Islet precursor cell (in vitro differentiated cells): ENCODE data around the gene ATOH8.
A peak's percentile ranks its signal among the peaks of the same experiment; 100 is the strongest.
"Not testable (repeated sequence)": the region's sequence is repeated elsewhere in the genome, so short reads cannot be mapped to it uniquely, and the experiment has no call there.

Experiments
- DNase-seq: peaks from one replicate; pipeline ENCODE4 v3.0.0-alpha.2; 2018

Gene ATOH8

DNA sequence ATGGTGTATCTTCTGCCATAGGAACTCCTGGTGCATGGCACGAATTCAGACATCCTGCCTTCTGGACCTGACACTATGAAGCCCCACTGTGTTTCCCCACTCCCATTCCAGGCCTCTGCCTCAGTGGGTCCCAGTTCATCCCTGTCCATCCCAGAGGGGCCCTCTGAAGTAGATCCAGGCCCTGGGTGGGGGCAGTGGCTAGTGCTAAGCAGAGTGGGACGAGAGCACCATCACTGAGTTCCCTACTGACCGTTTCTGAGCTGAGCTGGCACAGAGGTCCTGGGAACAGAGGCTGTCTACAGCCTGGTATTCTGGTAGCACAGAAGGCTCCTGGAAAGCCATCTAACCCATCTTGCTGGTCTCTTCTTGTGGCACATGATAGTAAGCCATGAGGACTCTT lies 54.0 kb downstream of the ATOH8 start:
- no peak for DNase-seq

DNA sequence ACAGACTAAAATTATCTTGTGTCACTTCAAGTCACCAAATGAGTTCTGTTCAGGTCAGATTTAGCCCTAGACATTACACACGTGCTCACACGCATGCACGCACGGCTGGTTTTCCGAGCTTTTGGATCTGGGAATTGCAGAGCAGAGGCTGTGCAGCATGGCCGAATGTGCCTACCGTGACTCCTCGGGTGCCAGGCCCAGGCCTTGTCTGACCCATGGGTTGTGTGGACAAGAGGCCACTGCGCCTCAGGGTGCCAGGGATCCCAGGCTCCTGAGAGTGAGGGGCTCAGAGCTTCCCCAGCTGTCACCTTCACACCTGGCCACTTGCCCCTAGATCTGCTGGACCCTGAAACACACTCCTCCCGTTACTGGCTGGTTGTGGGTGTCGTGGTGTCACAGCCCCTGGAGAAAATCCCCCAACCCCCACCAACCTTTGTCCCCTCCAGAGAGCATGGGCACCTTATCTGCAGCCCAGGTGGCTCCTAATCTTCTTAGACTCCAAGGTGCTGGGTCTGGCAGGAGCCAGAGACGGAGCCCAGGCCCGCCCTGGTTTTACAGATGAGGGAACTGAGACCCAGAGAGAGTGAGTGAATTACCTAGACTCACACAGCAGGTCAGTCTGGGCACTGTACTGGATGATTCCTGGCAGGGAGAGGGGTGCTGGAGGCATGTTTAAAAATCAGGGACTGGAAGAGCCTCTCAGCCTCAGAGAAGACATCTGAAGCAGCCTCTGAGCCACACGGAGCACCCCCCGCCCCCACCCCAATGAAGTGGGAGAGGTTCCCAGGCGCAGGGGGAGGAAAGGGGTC lies 56.8 kb downstream of the ATOH8 start:
- DNase-seq = peak; percentile 54

DNA sequence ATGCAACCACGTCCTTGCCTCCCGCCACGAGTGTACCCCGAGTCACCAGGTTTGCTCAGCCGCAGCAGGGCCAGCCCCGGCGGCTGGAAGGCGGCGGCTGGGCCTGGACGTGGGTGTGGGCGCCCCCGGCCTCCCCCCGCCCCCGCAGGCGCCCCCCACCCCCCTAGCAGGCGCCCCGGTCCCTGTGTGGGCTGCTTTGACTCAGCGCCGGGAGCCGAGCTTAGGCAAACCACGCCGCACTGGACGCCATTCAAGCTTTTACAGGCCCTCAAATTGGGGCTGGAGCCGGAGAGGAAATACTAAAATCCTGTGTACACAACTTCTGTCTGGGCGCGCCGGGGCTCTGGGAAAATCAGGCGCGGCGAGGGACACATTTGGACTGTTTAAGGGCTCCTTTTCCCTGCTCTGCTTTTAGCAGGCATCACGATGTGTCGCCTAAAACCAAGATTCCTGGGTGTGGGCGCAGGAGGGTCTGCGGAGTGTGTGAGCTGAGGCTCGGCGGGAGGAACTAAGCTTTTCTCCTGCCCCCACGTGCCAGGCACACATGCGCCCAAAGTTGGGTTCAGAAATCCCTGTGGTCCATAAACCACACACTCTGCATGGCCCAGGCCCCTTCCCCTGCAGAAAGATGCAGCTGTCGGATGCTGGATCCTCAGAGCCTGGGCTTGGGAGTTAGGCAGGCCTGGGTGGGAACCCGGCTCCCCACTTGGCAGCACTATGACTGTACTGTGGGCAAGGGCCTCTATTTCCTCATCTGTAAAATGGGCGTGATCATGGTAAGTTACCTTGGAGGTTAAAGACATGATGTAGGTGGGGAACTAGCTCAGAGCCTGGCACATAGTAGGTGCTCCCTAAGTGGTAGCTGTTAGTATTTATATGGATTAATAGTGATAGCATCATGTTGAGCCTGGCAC lies 57.6 kb downstream of the ATOH8 start:
- no peak for DNase-seq

DNA sequence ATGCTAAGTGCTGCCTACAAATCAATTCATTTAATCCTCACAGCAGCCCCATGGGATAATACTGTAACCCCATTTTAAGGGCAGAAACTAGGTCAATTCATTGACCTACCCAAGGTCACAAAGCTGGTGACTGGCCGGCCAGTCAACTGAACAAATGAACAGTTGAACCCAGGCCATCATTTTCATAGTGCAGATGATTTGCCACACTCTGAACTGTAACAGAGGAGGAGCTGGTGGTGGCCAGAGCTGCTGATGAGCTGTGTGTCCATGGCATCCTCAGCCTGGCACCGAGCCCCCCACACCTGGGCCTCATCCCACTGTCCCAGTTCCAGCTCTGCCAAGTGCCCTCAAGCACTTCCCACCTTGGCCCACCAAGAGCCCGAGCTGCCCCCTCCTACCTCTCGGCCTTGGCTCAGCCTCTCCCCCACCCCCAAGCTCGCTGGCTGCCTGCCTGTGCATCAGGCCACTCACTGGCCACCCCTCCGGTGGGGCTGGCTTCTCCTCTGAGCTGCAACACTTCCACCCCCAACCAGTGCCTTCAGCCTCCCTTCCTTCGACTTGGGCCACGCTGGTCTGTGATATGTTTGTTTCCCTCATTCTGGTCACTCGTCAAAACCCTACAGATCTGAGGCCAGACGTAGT lies 58.4 kb downstream of the ATOH8 start:
- no peak for DNase-seq

DNA sequence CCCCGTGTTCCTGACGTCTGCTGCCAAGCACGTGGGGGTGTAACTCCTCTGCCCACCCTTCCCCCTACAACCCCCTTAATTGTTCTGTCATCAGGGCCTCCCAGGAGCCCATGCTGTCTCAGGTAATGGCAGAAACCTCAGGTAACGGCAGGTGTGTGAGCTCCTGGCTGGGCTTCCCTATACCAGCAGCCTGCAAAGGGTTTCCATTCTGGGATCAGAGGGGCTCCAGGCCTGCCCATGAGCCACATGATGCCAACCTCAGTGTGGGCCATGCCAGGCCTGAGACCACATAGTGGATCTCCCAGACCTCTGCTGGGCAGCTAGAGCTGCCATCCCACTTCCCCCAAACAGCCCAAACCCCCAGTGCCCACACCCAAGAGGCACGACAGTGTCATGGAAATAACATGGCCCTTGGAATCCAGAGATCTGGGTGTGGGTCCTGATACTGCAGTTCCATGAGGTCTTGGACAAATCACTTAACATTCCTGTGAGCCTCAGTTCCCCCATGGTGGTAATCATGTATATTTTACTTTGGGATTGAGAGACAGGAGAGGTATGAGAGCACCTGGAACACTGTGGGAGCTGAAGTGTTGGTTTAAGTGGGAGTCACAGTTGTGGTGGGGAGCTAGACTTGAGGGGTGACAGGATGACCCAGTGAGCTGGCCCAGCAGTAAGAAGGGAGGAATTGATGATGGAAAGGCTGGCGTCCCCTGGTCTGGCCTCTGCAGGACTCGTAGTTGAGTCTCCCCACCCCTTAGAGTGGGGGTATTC lies 59.6 kb downstream of the ATOH8 start:
- no peak for DNase-seq

DNA sequence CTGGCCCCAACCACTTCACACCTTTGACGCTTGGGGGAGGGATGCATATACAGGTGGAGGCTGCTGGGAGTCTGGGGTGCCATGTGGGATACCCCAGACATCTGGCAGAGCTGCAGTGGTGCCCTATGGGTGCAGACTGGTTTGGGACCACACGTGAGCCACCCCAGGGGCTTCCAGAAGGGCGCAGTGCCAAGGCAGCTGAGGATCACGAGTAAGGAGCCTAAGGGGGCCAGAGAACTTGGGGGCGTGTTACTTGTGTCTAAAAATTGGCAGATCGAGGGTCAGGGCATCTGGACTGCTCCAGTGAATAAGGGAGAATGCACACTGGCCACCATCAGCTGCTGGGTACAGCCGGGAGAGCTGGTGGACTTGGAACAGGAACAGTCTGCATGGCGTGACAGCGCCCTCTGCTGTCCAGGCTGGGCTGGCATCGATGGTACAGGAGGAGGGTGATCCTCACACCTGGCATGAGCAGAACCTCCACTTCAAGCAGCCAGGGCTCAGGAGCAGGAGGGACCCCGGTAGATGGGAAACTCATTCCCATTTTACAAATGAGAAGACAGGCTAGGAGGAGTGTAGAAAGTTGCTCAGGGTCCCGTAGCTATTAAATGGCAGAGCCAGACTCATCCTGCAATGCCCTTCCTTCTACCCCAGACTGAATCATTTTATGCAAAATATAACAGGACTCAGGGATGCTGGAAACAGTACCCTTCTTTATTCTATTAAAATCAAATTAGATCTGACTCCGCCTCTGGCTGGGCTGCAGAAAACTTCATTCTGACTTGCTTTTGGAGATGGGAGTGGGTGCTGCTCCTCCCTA lies 60.4 kb downstream of the ATOH8 start:
- DNase-seq = peak; percentile 93

DNA sequence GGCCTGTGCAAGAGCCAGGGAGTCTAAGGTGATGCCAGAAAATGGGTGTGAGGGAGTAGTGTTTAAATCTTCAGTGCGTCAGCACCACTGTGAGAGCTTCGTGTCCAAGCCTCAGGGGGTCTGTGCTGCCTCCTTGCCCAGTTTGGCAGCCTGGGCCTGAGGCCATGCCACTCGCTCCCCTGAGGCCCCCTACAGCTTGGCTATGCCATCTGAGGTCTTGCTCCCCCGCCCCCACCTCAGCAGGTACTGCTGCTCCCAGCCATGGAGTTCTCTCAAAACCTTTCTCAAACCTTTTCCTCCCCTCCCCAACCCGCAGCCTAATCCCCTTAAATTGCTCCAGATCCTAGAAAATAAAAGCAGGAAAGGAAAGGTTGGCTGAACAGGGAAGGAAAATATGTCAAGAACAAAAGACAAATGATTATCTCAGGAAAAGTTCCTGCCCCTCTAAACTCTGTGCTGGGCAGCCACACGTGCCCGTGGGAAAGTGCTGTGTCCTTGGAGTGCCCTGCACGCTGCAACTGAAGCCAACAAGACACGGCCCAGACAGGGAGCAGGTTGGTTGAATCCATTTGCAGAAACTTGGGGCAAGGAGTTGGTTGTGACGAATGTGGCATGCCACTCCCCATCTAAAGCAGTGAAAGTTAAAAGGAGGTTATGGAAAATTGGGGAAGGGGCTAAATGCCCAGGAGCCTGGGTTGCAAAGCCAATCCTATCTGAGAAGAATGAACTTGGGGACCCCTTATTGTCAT lies 61.2 kb downstream of the ATOH8 start:
- DNase-seq = no peak

DNA sequence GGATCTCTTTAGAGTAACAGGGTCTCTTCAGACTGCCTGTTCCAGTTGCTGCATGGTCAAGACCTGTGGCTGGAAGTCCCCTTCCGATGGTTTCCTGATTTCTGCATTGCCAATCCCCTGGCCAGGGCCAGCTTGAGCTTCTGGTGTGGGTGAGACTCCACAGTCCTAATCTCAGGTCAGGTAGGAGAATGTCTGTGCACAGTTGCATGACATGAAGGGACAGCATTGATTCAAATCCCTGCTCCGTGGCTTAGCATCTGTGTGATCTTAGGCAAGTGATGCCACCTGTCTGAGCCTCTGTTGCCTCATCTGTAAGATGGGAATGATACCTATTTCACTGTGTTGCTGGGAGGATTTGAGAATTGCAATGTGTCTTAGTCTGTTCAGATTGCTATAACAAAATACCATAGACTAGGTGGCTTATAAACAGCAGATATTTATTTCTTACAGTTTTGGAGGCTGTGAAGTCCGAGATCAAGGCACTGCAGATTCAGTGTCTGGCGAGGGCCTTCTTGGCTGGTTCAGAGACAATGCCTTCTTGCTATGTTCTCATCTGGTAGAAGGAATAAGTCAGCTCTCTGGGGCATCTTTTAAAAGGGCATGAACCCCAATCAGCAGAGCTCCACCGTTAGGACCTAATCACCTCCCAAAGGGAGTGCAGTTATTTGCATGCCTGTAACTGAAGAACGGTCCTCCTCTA lies 66.2 kb downstream of the ATOH8 start:
- DNase-seq = no peak

DNA sequence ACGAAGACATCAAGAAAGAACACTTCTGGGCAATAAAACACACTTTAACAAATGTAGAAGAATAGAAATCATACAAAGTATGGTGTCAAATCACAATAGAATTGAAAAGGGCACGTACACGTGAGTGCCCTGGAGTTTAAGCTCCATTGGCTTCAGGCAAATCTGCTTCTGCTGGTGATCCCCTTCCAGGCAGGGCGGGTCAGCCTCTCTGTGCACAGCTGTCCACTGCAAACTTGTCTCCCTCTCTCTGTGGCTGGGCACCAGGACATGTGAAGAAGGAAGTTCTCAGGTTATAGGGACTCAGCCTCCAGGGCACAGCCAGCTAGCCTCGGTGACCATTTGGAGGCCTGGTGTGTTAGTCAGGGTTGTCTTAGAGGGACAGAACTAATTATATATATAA lies 69.0 kb downstream of the ATOH8 start:
- DNase-seq = no peak

DNA sequence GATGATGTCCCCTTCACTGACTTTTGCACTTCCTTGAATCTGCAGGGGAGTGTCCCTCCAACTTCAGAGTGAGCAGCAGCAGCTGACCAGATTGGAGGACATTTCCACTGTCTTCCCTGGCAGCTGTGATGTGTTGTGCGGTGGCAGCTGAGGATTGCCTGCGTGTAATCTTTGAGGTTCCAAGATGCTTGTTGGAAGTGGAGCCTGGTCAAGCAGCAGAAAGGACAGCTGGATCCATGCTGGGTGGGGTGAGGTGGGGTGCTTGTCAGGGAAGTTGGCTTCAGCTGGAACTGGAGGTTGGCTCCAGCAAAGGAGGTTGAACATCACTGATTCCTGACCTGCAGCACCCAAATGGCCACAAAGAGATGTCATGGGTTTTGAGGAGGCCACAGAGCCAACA lies 70.2 kb downstream of the ATOH8 start:
- no peak for DNase-seq

DNA sequence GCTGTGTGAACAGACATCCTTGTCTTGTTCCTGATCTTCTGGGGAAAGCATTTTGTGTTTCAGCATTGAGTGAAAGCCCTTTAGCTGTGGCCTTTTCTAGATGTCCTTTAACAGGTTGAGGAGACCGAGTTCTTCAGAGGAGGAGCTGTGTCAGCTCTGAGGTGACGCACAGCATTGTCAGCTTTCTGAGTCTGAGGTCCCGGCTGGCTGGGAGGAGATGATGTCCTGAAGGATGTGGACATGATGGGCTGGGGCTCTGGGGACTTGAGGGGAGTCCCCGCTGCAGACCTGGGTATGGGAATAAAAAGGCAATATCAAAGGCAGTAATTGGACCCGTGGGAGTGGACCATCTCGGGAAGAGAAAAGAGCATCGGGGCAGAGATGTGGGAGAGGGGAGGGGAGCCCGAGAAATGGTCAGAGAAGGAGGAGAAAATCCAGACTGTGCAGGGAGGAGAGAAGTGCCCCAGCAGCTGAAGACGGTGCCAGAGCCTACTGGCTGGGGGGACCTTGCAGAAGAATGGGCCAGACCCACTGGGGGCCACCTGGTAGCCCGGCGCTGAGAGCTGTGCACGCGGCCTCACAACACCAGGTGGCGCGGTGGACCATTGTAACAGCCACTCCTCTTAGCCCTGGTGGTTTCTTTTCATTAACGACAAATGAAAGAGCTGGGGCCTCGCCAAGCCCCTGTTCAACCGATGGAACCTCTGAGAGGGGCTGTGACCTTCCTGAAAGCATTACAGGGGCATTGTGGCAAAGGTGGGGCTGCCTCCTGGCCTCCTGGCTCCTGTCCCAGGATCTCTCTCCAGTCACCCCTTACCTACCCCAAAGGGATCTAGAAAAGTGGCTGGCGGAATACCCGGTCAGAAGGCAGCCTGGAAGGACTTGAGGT lies 73.4 kb downstream of the ATOH8 start:
- DNase-seq = peak; percentile 85

DNA sequence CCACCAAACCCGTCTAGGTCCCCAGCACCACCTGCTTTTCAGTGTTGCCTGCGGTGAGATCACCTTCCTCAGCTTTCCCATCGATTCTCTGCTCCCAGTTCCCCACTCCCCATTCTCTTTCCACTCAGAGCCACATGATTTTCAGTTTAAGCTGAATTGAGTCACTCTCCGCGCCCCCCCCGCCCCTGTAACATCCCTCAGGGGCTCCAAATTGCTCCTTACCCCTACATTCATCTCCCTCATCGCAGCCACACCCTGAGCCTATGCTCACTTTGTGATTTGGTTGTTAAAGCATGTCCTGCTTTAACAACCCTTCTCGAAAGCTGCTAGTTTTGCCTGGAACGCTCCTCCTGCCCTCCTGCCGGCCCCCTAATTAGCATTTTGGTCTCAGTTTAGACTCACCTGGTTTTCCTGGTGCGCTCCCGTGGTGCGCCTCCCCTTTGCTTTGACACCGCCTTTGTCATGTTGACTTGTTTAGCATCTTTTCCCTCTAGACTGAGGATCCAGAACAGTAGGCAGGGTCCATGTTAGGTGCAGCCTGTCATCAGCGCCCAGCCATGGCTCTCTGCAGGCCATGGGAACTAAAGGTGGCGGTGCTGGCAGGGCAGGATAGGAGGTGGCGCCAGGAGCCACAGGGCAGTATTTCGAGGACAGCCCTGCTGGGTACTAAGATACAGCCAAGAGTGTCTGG lies 74.2 kb downstream of the ATOH8 start:
- no peak for DNase-seq

DNA sequence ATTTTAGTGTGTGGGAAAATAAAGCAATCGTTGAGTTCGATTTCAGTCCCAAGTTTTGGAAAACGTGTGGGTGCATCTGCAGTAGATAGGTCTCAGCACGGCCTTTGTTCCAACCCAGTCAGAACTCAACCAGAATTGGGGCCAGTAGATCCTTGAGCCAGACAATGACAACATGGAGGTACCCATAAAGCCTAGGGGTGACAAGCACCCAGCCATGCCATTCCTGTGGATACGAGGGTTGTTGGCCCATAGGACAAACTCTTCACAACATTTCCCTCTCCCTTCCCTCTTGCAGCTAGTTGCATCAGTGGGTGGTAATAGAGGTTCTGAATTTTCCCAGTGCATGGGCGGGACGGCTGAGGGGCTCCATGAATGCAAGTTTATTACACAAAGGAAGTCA lies 74.9 kb downstream of the ATOH8 start:
- no peak for DNase-seq

DNA sequence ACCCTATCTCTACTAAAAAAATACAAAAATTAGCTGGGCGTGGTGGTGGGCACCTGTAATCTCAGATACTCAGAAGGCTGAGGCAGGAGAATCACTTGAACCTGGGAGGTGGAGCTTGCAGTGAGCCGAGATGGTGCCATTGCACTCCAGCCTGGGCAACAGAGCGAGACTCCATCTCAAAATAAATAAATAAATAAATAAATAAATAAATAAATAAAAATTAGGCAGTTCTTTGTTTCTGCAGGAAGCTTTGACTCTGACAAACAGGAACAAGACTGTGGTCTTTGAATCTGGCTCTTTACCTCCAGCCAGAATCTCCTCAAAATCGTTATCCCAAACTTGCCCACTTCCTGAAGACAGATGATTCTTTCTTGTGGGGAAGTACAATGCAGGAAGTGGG lies 75.6 kb downstream of the ATOH8 start:
- not testable (repeated sequence) for DNase-seq

DNA sequence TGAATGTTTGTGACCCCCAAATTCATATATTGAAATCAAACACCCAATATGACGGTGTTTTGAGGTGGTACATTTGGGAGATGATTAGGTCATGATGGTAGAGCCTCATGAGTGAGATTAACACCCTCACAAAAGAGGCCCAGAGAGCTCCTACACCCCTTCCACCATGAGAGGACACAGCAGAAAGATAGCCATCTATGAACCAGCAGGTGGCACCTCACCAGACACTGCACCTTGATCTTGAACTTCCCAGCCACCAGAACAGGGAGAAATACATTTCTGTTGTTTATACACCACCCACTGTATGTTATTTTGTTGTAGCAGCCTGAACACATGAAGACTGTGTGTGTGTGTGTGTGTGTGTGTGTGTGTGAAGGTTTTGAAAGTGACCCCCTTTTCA lies 76.9 kb downstream of the ATOH8 start:
- no peak for DNase-seq

DNA sequence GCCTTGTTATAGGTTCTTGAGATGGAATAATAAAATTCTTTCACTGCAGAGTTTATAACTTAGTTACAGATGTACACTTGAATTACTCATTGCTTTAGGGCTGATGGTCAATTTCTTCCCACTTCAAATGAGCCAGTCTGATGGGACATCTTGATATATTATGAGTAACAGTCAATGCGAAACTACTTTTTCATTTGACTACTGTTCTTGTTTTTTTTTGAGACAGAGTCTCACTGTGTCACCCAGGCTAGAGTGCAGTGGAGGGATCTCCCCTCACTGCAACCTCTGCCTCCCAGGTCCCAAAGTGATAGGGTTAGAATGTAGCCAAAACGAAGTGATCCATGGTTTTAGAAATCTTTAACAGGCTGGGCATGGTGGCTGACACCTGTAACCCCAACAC lies 77.9 kb downstream of the ATOH8 start:
- no peak for DNase-seq

DNA sequence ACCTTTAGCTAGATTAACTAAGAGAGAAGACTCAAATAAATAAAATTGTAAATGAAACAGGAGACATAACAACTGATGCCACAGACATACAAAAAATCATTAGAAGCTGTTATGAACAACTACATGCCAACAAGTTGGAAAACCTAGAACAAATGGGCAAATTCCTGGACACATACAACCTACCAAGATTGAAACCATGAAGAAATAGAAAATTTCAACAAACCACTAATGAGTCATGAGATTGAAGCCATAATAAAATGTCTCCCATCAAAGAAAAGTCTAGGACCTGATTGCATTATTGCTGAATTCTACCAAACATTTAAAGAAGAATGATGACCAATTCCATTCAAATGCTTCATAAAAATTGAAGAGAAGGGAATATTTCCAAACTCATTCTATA lies 80.7 kb downstream of the ATOH8 start:
- no peak for DNase-seq
